Upper lobe of right lung (tissue), 1 donor: ENCODE results near the gene LNX2. TPM values are rescaled to one million over a fixed set of nuclear protein-coding genes. Genes with fewer than 3 reads are reported as not detected.

ENCODE experiments used
- ATAC-seq: fragments of 200-7000 bp; cut with Tn5 transposase; one replicate; pipeline ENCODE4 v1.9.1; 2020; ENCODE audit warnings: mild to moderate bottlenecking, moderate library complexity
- DNase-seq: peaks from one replicate; pipeline ENCODE4 v3.0.0-alpha.2; 2020
- H3K27ac ChIP-seq: fragments of 200-600 bp; one replicate; pipeline ENCODE4 v1.8.0; 2022
- H3K27me3 ChIP-seq: fragments of 200-600 bp; one replicate; pipeline ENCODE4 v1.8.0; 2022; ENCODE audit warnings: mild to moderate bottlenecking
- H3K36me3 ChIP-seq: fragments of 200-600 bp; one replicate; pipeline ENCODE4 v1.8.0; 2022
- H3K4me1 ChIP-seq: fragments of 200-600 bp; one replicate; pipeline ENCODE4 v1.8.0; 2022
- H3K4me3 ChIP-seq: fragments of 200-600 bp; one replicate; pipeline ENCODE4 v1.8.0; 2022; ENCODE audit warnings: mild to moderate bottlenecking
- H3K9me3 ChIP-seq: fragments of 200-600 bp; one replicate; pipeline ENCODE4 v1.8.0; 2022
- intact Hi-C: fragments of 100-400 bp; cut with DNase I; formaldehyde crosslinking; loops from one replicate; pipeline ENCODE4 v1.11.0; 2022
- total RNA-seq: library from RNA; stranded (reverse); fragmentation: NEBNext Ultra II Directional; extraction: Animal tissue kit (Norgen Biotek cat#: 25700); gene quantifications from one replicate; pipeline ENCODE4 v1.2.1, GENCODE V29; 2021
- TF ChIP-seq, protein P1 (sequence below): fragments of 200-600 bp; IDR thresholded peaks from one replicate; pipeline ENCODE4 v1.8.0; 2022; ENCODE audit warnings: antibody characterized with exemption
- donor health status: DM: no; HTN: yes; CAD: no; lungs with severe emphysema.

LNX2 gene
- total RNA-seq, 1 donor from 2014 or later, result 35.3 TPM

DNA sequence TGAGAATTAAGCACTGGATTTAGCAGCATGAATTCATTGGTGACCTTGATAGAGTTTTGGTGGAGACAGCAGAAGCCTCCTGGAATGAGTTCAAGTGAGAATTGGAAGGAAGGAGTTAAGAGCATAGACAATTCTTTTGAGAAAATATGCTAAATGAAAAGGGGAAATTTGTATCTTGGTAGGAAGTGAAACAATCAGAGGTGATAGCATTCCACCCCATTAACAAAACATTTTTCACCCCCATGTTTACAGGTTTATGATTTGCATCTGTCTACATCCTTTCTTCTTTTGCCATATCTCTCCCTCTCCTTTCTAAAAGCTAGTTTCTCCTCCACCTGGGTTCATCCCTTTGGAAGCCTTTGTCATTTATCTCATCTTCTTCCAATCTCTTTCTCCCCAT lies 27.5 kb downstream of the LNX2 start:
- TF ChIP-seq, protein P1, sequence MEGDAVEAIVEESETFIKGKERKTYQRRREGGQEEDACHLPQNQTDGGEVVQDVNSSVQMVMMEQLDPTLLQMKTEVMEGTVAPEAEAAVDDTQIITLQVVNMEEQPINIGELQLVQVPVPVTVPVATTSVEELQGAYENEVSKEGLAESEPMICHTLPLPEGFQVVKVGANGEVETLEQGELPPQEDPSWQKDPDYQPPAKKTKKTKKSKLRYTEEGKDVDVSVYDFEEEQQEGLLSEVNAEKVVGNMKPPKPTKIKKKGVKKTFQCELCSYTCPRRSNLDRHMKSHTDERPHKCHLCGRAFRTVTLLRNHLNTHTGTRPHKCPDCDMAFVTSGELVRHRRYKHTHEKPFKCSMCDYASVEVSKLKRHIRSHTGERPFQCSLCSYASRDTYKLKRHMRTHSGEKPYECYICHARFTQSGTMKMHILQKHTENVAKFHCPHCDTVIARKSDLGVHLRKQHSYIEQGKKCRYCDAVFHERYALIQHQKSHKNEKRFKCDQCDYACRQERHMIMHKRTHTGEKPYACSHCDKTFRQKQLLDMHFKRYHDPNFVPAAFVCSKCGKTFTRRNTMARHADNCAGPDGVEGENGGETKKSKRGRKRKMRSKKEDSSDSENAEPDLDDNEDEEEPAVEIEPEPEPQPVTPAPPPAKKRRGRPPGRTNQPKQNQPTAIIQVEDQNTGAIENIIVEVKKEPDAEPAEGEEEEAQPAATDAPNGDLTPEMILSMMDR, result no peak
- no peak for DNase-seq
- peaks cover 7% of the 10 kb centered on the region for H3K4me1 ChIP-seq
- no peak overlapping the region for H3K27ac ChIP-seq
- no peaks in the 10 kb centered on the region for H3K27me3 ChIP-seq
- intact Hi-C loops, result no loop called here
- ATAC-seq, result no peak
- no peak overlapping the region for H3K4me3 ChIP-seq
- no peaks in the 10 kb centered on the region for H3K36me3 ChIP-seq
- H3K9me3 ChIP-seq, result no peaks in the 10 kb centered on the region

DNA sequence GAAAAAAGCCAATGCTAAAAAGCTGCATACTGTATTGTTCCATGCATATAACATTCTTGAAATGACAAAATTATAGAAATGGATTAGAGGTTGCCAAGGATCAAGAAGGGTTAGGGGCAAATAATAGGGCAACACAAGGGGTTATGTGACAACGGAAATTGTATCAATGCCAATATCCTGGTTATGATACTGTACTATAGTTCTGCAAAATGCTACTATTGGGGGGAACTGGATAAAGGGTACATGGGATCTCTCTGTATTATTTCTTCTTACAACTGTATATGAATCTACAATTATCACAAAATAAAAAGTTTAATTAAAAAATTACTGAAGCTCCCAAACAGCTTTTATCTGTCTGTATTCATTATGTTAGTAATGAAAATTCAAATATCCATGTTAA lies 31.9 kb downstream of the LNX2 start:
- H3K4me1 ChIP-seq, result peaks cover 9% of the 10 kb centered on the region
- ATAC-seq (no peak), DNase-seq (no peak)
- H3K27me3 ChIP-seq, result no peaks in the 10 kb centered on the region
- H3K36me3 ChIP-seq, result no peaks in the 10 kb centered on the region
- H3K27ac ChIP-seq, result no peak overlapping the region
- TF ChIP-seq, protein P1, result no peak
- no peak overlapping the region for H3K4me3 ChIP-seq
- intact Hi-C loops, result no loop called here
- no peaks in the 10 kb centered on the region for H3K9me3 ChIP-seq

DNA sequence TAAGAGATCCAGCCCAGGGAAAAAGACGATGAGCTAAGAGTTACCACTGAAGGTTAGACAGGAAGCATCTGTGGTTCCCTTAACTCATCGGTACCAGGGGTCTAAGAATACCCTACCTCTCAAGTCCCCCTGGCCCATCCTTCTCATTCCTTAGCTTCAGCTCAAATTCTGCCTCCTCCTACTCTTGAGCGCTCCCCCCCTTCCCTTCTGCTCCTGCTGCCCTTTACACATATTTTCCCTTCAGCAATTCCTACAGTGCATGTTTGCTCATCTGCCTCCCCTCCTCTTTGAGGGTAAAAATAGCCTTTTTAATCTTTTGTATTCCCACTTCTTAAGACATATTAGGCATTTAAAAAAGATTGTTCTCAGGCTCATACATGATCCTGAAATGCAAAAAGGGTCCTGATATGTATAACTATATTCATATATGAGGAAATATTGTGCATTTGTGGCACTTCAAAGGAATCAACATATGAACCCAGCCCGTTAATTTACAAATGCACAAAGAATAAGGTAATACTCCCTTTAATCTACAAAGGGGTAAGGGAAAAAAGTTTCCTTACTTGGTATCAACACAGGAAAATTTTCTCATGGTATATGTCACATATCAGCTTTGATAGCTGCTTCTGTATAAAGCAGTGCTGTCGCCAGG lies 33.1 kb downstream of the LNX2 start:
- DNase-seq (no peak), ATAC-seq (no peak)
- no peaks in the 10 kb centered on the region for H3K27me3 ChIP-seq
- H3K27ac ChIP-seq, result no peak overlapping the region
- no peaks in the 10 kb centered on the region for H3K36me3 ChIP-seq
- no peaks in the 10 kb centered on the region for H3K9me3 ChIP-seq
- H3K4me3 ChIP-seq, result no peak overlapping the region
- TF ChIP-seq, protein P1, result no peak
- peaks cover 10% of the 10 kb centered on the region for H3K4me1 ChIP-seq
- intact Hi-C loops, result no loop called here

DNA sequence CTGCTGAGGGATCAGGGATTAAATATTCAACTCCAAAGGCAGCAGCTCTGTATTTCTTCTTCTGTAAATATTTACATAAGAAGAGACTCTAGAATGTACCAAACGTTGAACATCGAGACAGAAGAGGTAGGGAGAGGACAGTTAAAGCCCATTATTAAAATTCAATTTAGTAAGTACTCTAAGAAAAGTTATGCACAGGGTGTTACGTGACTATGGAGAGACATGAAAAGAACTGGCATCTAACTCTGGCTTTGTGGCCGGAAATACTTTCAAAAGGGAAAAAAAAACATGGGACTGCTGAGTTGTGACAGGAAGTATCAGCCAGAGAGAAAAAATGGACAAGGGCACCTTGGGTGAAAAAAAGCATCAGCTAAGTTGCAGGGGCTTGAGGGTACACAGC lies 36.7 kb downstream of the LNX2 start:
- ATAC-seq (no peak), DNase-seq (no peak)
- H3K27me3 ChIP-seq, result no peaks in the 10 kb centered on the region
- intact Hi-C loops, result no loop called here
- H3K9me3 ChIP-seq, result no peaks in the 10 kb centered on the region
- TF ChIP-seq, protein P1, result no peak
- H3K4me3 ChIP-seq, result no peak overlapping the region
- H3K36me3 ChIP-seq, result peaks cover 11% of the 10 kb centered on the region
- H3K27ac ChIP-seq, result no peak overlapping the region
- H3K4me1 ChIP-seq, result peaks cover 10% of the 10 kb centered on the region

DNA sequence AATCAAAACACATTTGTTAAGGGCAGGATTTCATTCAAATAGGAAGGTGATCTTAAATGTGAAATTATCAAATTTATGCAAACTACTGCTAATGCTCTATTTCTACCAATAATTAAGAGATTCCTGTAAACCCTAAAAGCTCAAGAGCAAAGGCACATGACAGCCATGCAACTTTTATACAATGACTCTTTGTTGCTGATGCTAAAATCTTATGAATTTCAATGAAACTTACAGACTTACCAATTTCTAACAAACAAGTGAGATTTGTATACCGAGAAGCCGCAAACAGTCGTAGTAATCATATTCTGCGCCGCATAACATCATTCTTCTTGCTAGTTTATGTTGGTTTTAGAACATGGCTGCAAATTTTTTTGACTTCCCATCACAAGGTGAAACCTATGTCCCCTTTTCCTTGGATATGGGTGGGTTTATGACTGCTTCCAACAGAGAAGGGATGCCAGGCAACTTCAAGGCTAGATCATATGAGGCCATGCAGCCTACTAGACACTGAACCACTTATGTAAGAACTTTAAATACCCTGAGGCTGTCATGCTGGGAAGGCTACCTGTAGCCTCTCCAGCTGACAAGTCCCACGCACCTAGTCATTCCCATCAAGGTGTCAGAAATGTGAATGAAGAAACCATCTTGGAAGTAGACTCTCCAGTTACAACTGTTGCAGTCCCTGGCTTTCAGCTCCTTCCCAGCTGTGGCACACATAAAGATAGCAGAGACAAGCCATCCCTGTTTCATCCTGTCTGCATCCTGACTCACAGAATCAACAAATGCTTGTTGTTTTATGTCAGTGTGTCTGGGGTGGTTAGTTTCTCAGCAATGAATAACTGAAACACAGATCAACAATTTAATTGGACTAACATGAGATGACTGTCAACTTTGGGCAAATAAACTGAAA lies 42.0 kb downstream of the LNX2 start:
- no peak for DNase-seq
- H3K36me3 ChIP-seq, result peaks cover 16% of the 10 kb centered on the region
- no peaks in the 10 kb centered on the region for H3K9me3 ChIP-seq
- H3K27ac ChIP-seq, result no peak overlapping the region
- no peak overlapping the region for H3K4me3 ChIP-seq
- ATAC-seq, result no peak
- intact Hi-C loops, result no loop called here
- H3K27me3 ChIP-seq, result no peaks in the 10 kb centered on the region
- TF ChIP-seq, protein P1, result no peak
- H3K4me1 ChIP-seq, result peaks cover under 1% of the 10 kb centered on the region
